Ishikawa (cell line): Measurements from ENCODE around the gene METTL24.

Experiments used
- CEBPB ChIP-seq: IDR thresholded peaks from 2 replicates; pipeline ENCODE4 v1.6.1; 2012
- CREB1 ChIP-seq: IDR thresholded peaks from 2 replicates; pipeline ENCODE4 v1.6.1; 2012; ENCODE audit warnings: low read depth
- EGR1 ChIP-seq: IDR thresholded peaks from 2 replicates; pipeline ENCODE4 v1.6.1; 2012
- EP300 ChIP-seq: IDR thresholded peaks from 2 replicates; pipeline ENCODE4 v1.6.1; 2012; ENCODE audit warnings: borderline replicate concordance
- FOXM1 ChIP-seq: IDR thresholded peaks from 2 replicates; pipeline ENCODE4 v1.6.1; 2012; ENCODE audit warnings: low read depth, borderline replicate concordance
- NFIC ChIP-seq: IDR thresholded peaks from 2 replicates; pipeline ENCODE4 v1.6.1; 2012
- RAD21 ChIP-seq: IDR thresholded peaks from 2 replicates; pipeline ENCODE4 v1.6.1; 2012; ENCODE audit warnings: low read depth
- TAF1 ChIP-seq: IDR thresholded peaks from 2 replicates; pipeline ENCODE4 v1.6.1; 2012; ENCODE audit warnings: low read depth, mild to moderate bottlenecking
- TCF12 ChIP-seq: IDR thresholded peaks from 2 replicates; pipeline ENCODE4 v1.6.1; 2012; ENCODE audit warnings: low read depth
- TEAD4 ChIP-seq: IDR thresholded peaks from 2 replicates; pipeline ENCODE4 v1.6.1; 2012
- YY1 ChIP-seq: IDR thresholded peaks from 2 replicates; pipeline ENCODE4 v1.6.1; 2012; ENCODE audit warnings: low read depth
- ZBTB7A ChIP-seq: IDR thresholded peaks from 2 replicates; pipeline ENCODE4 v1.6.1; 2012; ENCODE audit warnings: low read depth
- TF ChIP-seq, protein P1 (sequence below): IDR thresholded peaks from 2 replicates; pipeline ENCODE4 v1.6.1; 2012
- TF ChIP-seq, protein P2 (sequence below): IDR thresholded peaks from 2 replicates; pipeline ENCODE4 v1.6.1; 2012
- TF ChIP-seq, protein P3 (sequence below): IDR thresholded peaks from 2 replicates; pipeline ENCODE4 v1.6.1; 2012; ENCODE audit warnings: low read depth, mild to moderate bottlenecking

The METTL24 gene

DNA sequence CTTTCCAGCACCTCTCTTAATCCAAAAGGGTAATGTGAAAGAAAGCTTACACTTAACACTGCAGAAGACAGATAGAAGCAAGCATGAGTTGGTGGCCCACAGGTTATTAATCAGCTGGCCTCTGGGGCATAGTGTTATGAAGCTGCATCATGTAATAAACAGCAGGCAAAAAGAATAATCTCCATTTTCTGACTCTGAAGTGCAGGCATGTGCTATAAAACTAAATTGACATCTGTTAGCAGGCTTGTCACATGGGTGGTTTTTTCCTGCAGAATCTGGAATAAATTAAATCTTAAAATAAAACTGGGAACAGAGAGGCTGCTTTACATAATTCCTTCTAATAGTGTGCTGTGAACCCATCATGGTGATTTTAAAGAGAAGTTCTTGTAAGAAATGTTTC lies 73.3 kb downstream of the METTL24 start:
- TF ChIP-seq FOXM1: no peak

DNA sequence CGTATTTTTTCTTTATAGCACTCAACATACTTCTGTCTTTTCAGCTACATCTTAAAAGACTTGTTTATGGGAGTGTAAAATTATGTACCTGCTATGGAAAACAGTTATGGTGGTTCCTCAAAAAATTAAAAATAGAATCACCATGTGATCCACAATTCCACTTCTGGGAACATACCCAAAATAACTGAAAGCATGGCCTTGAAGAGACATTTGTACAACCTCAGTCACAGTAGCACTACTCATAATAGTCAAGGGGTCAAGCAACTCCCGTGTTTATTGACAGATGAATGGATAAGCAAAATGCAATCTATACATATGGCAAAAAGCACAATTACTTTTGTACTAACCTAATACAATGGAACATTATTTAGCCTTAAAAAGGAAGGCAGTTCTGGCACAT lies 74.5 kb downstream of the METTL24 start:
- TF ChIP-seq, protein P1, sequence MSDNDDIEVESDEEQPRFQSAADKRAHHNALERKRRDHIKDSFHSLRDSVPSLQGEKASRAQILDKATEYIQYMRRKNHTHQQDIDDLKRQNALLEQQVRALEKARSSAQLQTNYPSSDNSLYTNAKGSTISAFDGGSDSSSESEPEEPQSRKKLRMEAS: no peak
- TF ChIP-seq ZBTB7A (no peak), EP300 (no peak), YY1 (no peak), TAF1 (no peak), CEBPB (no peak), TCF12 (no peak), NFIC (no peak), RAD21 (no peak), EGR1 (no peak), FOXM1 (no peak), CREB1 (no peak), TEAD4 (no peak)
- TF ChIP-seq, protein P2, sequence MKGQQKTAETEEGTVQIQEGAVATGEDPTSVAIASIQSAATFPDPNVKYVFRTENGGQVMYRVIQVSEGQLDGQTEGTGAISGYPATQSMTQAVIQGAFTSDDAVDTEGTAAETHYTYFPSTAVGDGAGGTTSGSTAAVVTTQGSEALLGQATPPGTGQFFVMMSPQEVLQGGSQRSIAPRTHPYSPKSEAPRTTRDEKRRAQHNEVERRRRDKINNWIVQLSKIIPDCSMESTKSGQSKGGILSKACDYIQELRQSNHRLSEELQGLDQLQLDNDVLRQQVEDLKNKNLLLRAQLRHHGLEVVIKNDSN: no peak
- TF ChIP-seq, protein P3, sequence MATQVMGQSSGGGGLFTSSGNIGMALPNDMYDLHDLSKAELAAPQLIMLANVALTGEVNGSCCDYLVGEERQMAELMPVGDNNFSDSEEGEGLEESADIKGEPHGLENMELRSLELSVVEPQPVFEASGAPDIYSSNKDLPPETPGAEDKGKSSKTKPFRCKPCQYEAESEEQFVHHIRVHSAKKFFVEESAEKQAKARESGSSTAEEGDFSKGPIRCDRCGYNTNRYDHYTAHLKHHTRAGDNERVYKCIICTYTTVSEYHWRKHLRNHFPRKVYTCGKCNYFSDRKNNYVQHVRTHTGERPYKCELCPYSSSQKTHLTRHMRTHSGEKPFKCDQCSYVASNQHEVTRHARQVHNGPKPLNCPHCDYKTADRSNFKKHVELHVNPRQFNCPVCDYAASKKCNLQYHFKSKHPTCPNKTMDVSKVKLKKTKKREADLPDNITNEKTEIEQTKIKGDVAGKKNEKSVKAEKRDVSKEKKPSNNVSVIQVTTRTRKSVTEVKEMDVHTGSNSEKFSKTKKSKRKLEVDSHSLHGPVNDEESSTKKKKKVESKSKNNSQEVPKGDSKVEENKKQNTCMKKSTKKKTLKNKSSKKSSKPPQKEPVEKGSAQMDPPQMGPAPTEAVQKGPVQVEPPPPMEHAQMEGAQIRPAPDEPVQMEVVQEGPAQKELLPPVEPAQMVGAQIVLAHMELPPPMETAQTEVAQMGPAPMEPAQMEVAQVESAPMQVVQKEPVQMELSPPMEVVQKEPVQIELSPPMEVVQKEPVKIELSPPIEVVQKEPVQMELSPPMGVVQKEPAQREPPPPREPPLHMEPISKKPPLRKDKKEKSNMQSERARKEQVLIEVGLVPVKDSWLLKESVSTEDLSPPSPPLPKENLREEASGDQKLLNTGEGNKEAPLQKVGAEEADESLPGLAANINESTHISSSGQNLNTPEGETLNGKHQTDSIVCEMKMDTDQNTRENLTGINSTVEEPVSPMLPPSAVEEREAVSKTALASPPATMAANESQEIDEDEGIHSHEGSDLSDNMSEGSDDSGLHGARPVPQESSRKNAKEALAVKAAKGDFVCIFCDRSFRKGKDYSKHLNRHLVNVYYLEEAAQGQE: no peak

DNA sequence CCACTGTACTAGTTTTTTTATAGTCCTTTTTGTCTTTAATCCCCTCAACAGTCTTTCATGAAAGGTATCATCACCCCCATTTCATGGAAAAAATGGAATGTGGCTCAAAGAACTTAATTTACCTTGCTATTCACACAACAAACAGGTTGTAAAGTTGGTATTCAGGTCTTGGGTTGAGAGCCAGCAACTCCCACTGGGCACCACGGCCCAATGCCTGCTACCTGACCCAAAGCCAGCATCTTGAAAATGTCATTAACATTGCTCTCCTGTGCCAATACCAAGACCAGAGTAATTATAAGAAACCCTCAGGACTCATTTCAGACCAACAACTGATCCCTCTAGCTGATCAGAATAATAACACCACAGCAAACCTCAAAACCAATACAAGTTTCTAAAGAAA lies 75.7 kb downstream of the METTL24 start:
- TF ChIP-seq, protein P1: no peak
- TF ChIP-seq, protein P2: no peak
- TF ChIP-seq NFIC: peak; percentile 66
- TF ChIP-seq TCF12: 0 out of 2 replicates have a peak, but pooled peaks have one; percentile 33
- TF ChIP-seq YY1: no peak
- no peak for TF ChIP-seq RAD21
- no peak for TF ChIP-seq CREB1
- TF ChIP-seq TEAD4: peak; percentile 46; the same call in 1 of the 2 replicates
- no peak for TF ChIP-seq EGR1
- no peak for TF ChIP-seq TAF1
- peak; percentile 59; the same call in 1 of the 2 replicates for TF ChIP-seq EP300
- no peak for TF ChIP-seq CEBPB
- TF ChIP-seq, protein P3: no peak
- TF ChIP-seq ZBTB7A: no peak

DNA sequence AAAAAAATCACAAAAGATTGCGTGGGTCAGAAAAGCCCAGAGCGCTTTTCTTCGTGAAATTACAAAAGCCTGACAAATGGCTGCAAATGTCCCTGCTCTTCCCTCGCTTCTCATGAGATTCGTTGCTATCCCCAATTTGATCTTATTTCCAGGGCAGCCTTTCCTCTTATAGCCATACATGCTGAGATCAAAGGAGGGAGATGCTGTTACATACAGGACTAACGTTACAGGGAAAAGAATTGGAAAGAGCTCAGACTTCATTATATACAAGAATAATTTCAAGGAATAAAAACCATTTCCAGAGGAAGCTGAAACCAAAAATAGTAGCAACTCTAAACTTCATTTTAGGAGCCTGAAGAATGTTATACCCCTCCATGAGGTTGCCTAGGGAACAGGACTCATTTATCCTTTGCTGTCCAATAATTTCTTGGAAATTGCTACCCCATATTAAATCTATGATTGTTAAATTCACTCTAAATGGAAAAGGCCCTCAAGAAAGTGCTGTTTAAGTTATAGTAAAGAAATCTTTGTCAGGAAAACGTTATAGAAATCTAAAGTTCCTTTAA lies 81.0 kb downstream of the METTL24 start:
- TF ChIP-seq EGR1 (no peak), TAF1 (no peak), TCF12 (no peak), CREB1 (no peak), RAD21 (no peak), CEBPB (no peak), YY1 (no peak)
- TF ChIP-seq, protein P1: no peak
- TF ChIP-seq, protein P3: no peak

DNA sequence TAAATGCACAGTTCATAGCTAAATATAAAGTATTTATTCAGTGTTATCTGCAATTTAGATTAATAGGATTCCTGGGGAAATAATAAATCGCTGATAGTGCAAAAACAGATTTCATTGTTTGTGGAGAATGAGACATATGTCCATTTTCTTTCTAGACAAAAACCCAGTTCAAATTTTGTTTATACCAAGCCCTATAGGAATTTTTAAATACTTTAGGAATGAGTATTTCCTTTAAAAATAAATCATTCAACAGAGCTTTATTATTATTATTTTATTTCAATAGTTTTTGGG lies 86.5 kb downstream of the METTL24 start:
- TF ChIP-seq TAF1 (no peak), CREB1 (no peak), RAD21 (no peak), EP300 (no peak)
- TF ChIP-seq, protein P1: no peak
